HG03175 (cell line): ENCODE measurements around the gene DOCK1.

Experiments
- ATAC-seq: cut with Tn5 transposase; IDR thresholded peaks from one replicate; pipeline ENCODE4 v1.9.1; 2021; ENCODE audit warnings: mild to moderate bottlenecking, moderate library complexity; ENCODE audit not compliant: unreplicated experiment

The DOCK1 gene

GRCh38 chr10:127033216-127034033 is 128.2 kb downstream of the DOCK1 start:
- ATAC-seq = no peak

DNA sequence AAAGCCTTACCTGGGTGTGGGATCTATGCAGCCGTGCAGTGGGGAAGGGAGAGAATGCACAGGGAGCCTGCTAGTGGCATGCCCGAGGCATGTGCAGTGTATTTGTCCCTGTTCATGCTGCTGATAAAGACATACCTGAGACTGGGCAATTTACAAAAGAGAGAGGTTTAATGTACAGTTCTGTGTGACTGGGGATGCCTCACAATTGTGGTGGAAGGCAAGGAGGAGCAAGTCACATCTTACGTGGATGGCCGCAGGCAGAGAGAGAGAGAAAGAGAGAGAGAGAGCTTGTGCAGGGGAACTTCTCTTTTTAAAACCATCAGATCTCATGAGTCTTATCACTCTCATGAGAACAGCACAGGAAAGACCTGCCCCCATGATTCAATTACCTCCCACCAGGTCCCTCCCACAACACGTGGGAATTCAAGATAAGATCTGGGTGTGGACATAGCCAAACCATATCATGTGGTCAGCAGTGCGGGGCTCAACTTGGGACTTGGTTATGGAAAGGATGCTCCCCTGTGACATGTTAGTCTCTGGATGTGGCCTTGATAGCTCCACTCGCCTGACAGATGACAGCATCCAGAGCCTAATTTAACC is 128.9 kb downstream of the DOCK1 start:
- ATAC-seq = no peak

GRCh38 chr10:127034790-127035189 is 129.6 kb downstream of the DOCK1 start:
- no peak for ATAC-seq

GRCh38 chr10:127035827-127036226 is 130.6 kb downstream of the DOCK1 start:
- no peak for ATAC-seq

GRCh38 chr10:127036987-127037386 is 131.8 kb downstream of the DOCK1 start:
- no peak for ATAC-seq

- no peak for ATAC-seq
These were observed 134.2 kb downstream of the DOCK1 start for GRCh38 chr10:127039435-127039834.

DNA sequence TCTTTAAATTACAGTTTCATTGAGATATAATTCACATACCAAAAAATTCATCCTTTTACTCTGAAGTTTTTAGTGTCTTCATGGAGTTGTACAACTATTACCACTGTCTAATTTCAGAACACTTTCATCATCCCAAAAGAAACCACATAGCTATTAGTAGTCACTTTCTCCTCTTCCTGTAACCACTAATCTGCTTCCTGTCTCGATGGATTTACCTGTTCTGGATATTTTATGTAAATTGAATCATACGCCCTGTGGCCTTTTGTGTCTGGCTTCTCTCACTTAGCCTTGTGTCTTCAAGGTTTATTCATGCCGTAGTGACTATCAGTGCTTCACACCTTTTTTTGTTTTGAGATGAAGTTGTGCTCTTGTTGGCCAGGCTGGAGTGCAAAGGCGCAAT is 135.5 kb downstream of the DOCK1 start:
- ATAC-seq = no peak

DNA sequence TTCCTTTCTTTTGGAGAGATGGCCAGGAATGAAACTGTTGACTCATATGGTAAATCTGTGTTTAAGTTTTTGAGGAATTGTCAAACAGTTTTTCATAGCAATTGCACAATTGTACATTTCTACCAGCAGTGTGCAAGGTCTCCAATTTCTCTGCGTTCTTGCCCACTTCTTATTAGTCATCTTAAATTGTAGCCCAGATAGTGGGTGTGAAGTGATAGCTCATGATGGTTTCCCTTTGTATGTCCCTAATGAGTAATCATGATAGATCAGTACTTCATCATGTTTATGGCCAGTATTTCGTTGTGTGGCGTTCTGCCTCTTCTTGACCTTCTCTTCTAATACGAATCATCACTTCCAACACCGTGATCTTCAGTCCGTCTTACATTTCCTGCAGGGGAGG is 136.3 kb downstream of the DOCK1 start:
- ATAC-seq = no peak

GRCh38 chr10:127043301-127043700 is 138.1 kb downstream of the DOCK1 start:
- no peak for ATAC-seq

- no peak for ATAC-seq
These were observed 139.0 kb downstream of the DOCK1 start for GRCh38 chr10:127044186-127044585.

- no peak for ATAC-seq
These were observed 142.0 kb downstream of the DOCK1 start for GRCh38 chr10:127046975-127047877.

- ATAC-seq = no peak
These were observed 142.6 kb downstream of the DOCK1 start for GRCh38 chr10:127047878-127048238.

GRCh38 chr10:127048630-127049029 is 143.4 kb downstream of the DOCK1 start:
- no peak for ATAC-seq

DNA sequence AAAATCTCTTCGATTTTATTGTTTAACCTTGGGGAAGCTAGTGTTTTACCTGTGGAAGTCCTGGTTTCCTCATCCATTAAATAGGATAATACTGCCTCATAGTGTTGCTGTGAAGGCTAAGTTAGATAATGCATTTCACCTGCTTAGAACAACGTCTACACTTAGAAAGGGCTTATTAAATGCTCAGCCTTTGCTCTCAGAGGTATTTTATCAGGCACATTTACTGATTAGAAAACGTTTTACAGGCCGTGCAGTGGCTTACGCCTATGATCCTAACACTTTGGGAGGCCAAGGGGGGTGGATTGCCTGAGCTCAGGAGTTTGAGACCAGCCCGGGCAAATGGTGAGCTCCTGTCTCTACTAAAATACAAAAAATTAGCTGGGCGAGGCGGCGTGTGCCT is 146.8 kb downstream of the DOCK1 start:
- no peak for ATAC-seq

DNA sequence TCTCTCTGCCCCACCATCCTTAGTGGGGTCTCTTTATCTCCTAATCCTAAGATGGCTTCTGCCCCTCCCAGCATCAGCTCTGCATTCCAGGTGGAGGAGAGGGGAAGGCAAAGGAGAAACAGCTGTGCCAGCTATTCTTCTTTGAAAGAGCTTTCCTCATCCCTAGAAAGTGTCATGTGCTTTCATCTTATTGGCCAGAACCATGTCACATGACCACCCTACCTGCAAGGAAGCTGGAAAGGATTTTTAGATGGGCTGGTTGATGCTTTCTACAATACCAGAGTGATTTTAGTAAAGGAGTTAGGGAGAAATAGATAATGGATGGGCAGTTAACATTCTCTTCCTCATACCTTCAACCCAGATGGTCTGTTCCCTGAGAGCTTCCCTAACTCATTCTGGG is 150.0 kb downstream of the DOCK1 start:
- no peak for ATAC-seq

- ATAC-seq = no peak
These were observed 154.1 kb downstream of the DOCK1 start for GRCh38 chr10:127059314-127059713.

GRCh38 chr10:127063762-127064161 is 158.5 kb downstream of the DOCK1 start:
- no peak for ATAC-seq

DNA sequence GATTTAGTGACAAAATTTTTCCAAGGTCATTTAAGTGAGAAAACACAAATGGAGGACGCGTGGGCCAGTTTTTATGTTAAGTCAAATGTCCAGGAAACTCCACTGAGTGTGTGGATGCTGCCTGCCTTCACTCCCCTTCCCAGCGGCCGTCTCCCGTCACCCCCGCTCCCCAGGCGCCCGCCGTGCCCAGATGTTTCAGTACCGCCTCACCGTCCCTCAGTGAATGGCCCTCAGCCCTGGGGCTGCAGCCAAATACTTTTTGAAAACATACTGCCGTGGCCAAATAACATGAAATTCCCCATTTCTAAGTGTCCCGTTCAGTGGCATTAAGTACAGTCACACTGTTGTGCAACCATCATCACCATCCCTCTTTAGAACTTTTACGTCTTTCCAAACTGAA is 159.2 kb downstream of the DOCK1 start:
- no peak for ATAC-seq

DNA sequence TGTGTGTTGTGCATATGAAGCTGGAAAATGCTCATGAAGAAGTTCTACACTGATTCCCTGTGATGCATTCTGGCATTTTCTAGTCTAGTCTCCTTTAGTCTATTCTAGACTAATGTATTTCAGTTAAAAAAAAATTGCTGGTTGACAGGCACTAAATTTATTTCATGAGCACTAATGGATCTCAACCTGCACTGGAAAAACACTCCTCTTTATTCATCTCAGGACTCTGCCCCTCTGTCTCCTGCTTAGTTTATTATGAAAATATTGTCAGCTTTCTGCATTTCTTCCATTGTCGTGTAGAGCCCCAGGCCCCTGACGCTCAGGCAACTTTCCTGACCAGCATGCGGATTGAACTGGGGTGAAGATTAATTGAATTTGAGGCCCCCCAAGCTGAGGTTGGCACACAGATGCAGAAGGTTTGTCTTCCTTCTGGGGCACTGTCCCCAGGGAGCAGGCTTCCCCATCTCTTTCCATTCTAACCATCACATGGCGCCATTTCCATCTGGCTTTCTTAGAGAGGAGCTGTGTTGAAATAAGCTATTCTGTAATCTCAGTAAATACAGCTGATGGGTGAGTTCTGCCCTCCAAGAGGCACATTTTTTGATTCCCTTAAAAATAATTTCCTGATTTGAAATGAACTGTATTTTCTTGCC is 162.4 kb downstream of the DOCK1 start:
- no peak for ATAC-seq

DNA sequence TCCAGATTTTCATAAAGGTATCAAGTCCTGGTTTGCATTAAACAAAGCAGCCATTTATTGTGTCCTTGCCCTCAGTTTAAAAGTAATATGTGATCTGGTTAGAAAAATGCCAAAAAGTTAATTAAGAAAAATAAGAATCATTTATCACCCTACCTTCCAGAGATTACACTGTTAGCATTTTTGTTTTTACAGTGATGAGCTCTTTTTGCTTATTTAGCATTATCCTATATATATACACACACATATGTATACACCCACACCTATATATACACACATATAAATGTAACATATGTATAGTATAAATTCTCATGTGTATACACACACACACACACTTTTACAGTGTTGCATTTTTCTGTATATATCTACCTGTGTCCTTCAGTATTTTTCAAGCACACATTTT is 163.3 kb downstream of the DOCK1 start:
- no peak for ATAC-seq

DNA sequence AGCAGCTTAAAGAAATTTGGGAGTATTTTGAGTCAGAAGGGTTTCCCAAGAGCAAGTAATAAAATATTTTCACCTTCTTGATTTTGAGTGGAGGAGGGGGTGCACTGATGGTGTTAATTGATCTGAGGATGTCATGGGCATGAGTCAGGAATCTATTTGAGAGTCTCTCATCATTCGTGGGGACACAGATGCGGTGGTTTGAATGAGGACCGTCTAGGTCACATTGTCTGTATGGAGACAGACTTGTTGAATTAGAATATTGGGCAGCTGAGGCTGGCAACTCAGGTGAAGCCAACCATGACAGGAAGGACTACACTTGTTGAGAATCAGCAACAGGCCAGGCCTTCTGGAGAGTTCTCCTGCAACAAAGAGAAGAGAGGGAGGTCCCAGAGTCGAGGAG is 164.2 kb downstream of the DOCK1 start:
- ATAC-seq = no peak
